GM12874 (cell line): ENCODE measurements around the gene CCDC24.

Experiments
- TF ChIP-seq, protein P1 (sequence below): IDR thresholded peaks from 2 replicates; pipeline ENCODE4 v1.5.1; 2011; ENCODE audit warnings: low read depth, mild to moderate bottlenecking, control low read depth, low read length, moderate library complexity; ENCODE audit not compliant: insufficient read depth

The CCDC24 gene

DNA sequence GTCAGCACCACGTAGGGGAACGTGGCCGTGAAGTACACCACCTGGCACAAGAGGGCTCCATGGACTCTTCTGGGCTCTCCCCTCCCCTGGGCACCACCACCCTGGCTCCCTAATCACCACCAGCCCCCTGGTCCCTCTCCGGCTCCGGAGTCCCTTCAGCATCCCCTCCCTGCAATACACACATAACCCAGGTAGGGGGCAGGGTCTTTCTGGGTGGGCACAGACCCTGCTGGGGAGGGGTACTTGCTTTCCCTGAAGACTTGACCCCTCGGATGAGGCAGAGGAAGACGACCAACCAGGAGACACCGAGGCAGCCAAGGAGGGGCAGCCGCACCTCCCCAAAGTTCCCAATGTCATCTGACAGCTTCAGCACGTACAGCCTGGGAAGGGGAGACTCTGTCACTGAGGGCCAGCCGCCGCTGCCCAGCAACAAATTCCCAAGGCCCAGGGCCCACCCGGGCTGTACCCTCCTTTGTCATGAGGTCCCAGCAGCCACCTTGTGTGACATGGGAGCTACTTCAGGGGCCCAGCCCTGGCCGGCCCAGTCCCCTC is 11.3 kb downstream of the CCDC24 start:
- TF ChIP-seq, protein P1, sequence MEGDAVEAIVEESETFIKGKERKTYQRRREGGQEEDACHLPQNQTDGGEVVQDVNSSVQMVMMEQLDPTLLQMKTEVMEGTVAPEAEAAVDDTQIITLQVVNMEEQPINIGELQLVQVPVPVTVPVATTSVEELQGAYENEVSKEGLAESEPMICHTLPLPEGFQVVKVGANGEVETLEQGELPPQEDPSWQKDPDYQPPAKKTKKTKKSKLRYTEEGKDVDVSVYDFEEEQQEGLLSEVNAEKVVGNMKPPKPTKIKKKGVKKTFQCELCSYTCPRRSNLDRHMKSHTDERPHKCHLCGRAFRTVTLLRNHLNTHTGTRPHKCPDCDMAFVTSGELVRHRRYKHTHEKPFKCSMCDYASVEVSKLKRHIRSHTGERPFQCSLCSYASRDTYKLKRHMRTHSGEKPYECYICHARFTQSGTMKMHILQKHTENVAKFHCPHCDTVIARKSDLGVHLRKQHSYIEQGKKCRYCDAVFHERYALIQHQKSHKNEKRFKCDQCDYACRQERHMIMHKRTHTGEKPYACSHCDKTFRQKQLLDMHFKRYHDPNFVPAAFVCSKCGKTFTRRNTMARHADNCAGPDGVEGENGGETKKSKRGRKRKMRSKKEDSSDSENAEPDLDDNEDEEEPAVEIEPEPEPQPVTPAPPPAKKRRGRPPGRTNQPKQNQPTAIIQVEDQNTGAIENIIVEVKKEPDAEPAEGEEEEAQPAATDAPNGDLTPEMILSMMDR, result peak; percentile 29; the same call in 1 of the 2 replicates

DNA sequence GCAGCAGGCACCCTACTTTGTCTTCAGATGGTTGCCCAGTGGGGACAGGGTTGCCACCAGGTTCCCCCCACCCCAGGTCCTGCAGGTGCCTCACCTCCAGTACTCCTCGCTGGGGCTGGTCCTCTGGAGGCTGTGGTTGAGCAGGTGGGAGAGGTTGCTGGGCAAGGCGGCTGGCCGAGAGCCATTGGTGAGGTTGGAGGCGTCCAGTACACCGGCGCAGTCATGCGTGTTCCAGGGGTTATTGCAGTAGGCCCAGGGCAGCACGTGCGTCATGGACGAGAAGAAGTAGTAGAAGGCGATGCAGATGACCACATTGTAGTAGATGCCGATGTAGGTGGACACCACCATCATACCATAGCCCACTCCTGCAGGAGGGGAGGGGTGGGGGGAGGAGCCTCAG is 16.9 kb downstream of the CCDC24 start:
- TF ChIP-seq, protein P1, result no peak

DNA sequence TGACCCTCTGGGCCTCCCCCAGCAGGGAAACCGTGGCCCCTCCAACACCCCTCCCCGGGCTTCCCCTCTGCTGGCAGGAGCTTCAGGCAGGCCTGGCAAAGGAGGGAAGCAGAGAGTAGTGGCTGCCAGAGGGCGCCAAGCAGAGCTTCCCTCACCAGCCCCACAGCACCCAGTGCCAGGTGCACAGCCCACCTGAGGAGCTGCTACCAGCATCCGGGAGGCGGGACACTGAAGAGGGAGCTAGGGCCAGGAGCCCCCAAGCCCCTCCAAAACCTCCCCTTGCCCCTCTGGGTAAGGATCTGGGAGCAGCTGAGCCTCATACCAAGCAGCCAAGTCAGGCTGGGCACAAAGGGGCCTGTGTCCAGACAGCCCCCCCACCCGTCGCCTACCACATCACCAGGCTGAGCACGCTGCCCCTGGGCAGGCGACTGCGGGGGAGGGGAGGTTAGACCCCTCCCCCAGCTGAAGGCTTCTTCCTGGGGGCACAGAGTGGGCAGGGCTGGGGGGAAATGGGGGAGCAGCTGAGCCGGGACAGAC is 19.6 kb downstream of the CCDC24 start:
- TF ChIP-seq, protein P1, result no peak

DNA sequence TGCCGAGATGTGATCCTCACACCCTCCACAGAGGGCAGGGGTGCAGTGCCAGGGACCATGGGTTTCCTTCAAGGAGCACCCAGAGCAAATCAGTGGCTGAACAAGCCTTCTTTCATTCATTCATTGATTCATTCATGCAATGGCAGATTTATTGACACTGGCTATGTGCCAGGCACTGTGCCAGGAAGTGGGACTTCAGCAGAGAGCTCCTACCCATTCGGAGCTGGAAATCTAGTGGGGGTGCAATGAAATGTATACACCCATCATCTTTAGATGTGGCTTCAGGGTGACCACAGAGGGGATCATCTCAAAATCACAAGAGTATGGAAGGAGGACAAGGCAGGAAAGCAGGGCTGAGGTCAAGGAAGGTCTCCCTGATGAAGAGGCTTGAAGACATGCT is 21.0 kb downstream of the CCDC24 start:
- TF ChIP-seq, protein P1, result no peak

DNA sequence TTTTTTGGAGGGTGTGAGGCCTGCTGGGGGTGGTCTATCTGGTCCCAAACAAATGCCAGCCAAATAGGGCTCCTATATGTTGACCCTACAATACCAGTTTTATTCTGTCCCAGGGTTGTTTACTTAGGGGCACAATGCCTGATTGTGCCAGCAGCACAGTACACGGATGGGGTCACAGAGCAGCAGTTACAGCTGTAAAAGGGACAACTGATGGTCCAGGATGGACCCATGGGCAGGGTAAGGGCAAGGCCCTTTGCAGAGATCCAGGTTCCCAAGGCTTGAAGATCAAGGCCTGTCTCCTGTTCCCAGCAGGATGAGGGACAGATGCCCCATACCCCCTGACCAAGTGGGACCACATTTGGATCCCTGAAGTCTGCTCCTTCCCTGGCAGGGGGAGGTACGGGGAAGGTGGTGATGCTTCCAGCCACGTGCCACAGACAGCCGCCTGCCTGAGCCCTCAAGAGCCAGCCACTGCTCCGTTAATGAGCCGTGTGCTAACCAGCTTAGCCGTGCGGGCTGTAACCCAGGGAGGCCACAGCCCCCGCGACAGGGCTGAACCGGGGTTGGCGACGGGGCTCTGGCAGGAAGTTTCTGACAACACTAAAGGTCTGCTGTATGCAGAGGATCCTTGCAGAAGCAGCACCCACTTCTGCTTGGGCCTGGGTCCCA is 21.7 kb downstream of the CCDC24 start:
- TF ChIP-seq, protein P1, result no peak

DNA sequence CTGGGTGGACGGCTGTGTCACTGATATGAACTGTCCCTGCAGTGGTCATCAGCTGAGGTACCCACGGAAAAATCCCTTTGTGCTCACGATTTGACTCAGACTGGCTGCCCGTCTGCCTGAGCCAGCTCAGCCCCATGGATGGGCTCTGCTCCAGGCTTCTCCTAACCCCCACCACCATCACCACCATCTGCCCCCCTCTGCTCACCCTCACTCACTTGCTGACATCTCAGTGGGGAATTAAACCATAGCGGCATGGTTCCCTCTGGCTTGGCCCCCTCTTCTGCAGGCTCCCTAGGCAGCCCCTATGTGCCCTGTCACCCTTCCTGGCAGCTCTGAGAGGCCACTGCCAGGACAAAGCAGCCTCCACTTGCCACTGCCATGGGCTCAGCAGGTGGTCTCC is 22.6 kb downstream of the CCDC24 start:
- TF ChIP-seq, protein P1, result no peak

DNA sequence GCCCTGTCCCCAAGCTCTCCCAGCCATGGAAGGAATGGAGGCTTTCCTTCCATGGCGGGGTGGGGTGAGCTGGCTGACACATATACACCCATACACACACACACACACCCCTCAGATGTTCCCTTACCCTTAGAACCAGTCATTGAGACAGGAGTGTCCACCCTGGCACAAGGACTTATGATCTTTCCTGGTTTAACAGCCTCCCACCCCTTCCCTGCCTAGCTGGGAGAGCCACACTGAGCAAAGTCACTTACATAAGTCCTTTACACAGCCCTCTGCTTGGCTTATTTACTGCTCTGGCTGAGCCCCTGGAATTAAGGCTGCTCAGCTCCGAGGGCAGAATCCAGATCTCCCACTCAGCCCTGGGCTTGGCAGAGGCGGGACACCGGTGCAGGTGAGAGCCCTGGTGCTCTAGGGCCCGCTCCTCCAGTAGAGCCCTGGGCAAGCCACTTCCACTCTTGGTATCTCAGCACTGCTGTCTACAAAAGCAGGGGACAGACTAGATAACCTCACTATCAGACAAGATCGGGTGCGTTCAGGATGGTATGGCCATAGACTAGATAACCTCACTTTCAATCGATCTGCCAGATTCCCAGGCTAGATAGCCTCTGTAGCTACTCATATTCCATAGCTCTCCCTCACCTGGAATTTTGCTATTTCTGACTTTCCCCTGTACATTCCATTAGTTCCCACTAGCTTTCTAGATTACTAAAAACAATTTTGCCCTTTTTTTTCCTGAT is 23.1 kb downstream of the CCDC24 start:
- TF ChIP-seq, protein P1, result no peak
